LNCaP clone FGC (cell line): ENCODE measurements around the gene CASP8AP2.
"Not testable (repeated sequence)": the region's sequence is repeated elsewhere in the genome, so short reads cannot be mapped to it uniquely, and the experiment has no call there.

ENCODE experiments used
- DNase-seq: peaks from one replicate; pipeline ENCODE4 v3.0.0-alpha.2; 2011; ENCODE audit warnings: low read depth
- H3K4me3 ChIP-seq: 2 replicates; pipeline ENCODE4 v1.5.1; 2011; ENCODE audit warnings: mild to moderate bottlenecking, low read depth, low read length, control low read depth
- TF ChIP-seq, protein P1 (sequence below): IDR thresholded peaks from 2 replicates; pipeline ENCODE4 v1.5.1; 2012; ENCODE audit warnings: mild to moderate bottlenecking; ENCODE audit not compliant: control insufficient read depth, insufficient read depth; ENCODE audit errors: extremely low read depth

CASP8AP2 gene

GRCh38 chr6:89895276-89895874, 65.7 kb downstream of the CASP8AP2 start:
- TF ChIP-seq, protein P1, sequence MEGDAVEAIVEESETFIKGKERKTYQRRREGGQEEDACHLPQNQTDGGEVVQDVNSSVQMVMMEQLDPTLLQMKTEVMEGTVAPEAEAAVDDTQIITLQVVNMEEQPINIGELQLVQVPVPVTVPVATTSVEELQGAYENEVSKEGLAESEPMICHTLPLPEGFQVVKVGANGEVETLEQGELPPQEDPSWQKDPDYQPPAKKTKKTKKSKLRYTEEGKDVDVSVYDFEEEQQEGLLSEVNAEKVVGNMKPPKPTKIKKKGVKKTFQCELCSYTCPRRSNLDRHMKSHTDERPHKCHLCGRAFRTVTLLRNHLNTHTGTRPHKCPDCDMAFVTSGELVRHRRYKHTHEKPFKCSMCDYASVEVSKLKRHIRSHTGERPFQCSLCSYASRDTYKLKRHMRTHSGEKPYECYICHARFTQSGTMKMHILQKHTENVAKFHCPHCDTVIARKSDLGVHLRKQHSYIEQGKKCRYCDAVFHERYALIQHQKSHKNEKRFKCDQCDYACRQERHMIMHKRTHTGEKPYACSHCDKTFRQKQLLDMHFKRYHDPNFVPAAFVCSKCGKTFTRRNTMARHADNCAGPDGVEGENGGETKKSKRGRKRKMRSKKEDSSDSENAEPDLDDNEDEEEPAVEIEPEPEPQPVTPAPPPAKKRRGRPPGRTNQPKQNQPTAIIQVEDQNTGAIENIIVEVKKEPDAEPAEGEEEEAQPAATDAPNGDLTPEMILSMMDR = no peak
- H3K4me3 ChIP-seq = no peak overlapping the region
- DNase-seq = no peak

DNA sequence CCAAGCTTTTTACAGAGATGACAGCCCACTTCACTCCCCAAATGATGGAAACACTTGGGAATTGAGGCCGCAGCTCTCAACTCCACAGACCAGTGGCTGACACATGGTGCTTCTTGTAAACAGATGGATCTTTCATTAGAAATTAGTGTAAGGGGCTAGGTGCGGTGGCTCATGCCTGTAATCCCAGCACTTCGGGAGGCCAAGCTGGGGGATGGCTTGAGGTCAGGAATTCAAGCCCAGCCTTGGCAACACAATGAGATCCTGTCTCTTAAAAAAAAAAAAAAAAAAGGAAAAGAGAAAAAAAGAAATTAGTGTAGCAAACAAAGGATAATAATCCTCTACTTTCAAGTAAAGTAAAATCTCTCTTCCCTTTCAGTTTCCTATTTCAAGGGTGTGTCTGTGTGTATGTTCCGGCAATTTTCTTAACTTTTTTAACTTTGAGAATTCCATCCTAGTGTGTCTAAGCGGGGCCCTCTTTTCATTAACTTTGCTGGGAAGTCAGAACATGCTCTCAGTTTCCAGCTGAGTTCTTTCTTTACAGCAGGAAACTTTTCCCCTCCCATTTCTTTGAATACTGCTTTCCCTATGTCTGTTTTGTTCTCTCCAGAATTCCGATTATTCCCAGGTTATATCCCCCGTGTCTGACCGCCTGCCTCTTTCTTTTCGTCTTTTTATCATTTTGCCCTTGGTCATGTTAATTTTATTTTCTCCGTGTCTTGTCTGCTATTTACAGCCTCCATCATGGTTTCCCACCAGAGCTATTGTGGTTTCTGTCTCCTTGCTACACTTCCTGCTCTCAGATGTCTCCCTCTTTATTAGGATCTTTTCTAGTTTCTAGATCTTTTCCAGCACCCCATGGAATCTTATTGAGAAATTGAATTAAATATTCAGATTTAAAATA, 80.6 kb downstream of the CASP8AP2 start:
- DNase-seq, H3K4me3 ChIP-seq: not testable (repeated sequence)

GRCh38 chr6:89910902-89911240, 81.2 kb downstream of the CASP8AP2 start:
- TF ChIP-seq, protein P1 = no peak
- no peak for DNase-seq
- no peak overlapping the region for H3K4me3 ChIP-seq

DNA sequence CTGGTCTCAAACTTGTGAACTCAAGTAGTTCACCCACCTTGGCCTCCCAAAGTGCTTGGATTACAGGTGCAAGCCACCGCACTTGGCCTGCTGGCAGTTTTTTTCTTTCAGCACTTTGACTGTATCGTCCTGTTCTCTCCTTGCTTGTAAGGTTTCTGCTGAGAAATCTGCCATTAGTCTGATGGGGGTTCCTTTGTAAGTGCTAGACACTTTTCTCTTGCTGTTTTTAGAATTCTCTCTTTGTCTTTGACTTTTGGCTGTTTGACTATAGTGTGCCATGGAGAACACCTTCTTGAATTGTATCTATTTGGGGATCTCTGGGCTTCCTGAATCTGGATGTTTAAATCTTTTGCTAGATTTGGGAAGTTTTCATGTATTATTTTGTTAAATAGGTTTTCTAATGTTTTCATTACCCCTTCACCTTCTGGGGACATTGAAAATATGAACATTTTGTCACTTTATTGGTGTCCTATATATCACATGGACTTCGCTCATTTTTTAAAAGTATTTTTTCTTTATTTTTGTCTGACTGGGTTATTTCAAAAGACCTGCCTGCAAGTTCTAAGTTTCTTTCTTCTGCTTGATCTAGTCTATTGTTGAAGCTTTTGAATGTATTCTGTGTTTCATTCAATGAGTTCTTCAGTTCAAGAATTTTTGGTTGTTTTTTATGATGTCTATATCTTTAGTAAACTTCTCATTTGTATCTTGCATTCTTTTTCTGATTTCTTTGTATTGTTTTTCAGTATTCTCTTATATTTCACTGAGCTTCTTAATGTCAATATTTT, 86.6 kb downstream of the CASP8AP2 start:
- DNase-seq = no peak
- H3K4me3 ChIP-seq = no peak overlapping the region
- TF ChIP-seq, protein P1 = no peak

DNA sequence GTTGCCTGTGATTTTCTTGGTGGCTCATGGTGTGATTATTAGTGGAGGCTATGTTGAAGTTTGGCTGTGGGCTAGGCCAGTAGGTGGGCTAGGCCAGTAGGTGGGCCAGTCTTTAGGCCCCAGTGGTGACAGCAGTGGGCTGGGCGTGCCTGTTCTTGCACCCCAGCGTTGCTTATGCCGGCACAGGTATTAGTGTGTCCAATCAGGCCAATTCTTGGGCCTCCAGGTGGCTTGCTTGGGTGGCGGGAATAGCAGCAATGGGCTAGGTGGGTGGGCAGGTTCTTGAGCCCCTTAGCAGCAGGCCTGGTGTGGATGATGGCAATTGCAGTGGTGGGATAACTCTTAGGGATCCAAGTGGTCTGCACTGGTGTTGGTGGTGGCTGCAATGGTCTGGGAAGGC, 87.5 kb downstream of the CASP8AP2 start:
- H3K4me3 ChIP-seq = no peak overlapping the region
- DNase-seq = no peak
- TF ChIP-seq, protein P1 = no peak

GRCh38 chr6:89917801-89918366, 88.2 kb downstream of the CASP8AP2 start:
- no peak overlapping the region for H3K4me3 ChIP-seq
- TF ChIP-seq, protein P1 = no peak
- DNase-seq = no peak
